MM.1S (cell line): Measurements from ENCODE around the gene NPC2.

Experiments
- DNase-seq: peaks from one replicate; pipeline ENCODE4 v3.0.0-alpha.2; 2015
- H2AFZ ChIP-seq: fragments of 300-600 bp; sonication (generic); 2 replicates; pipeline ENCODE4 v1.6.0; 2016; ENCODE audit warnings: antibody characterized with exemption, low read length
- H3F3A ChIP-seq: fragments of 300-600 bp; sonication (generic); 2 replicates; pipeline ENCODE4 v1.6.1; 2016; ENCODE audit warnings: mild to moderate bottlenecking, antibody characterized with exemption, low read length, moderate library complexity, mixed read lengths; ENCODE audit not compliant: insufficient read depth
- H3K27ac ChIP-seq: fragments of 300-600 bp; sonication (generic); 2 replicates; pipeline ENCODE4 v1.5.1; 2016; ENCODE audit warnings: mild to moderate bottlenecking, low read length
- H3K27me3 ChIP-seq: fragments of 300-600 bp; sonication (generic); replicated peaks from 2 replicates; pipeline ENCODE4 v1.6.0; 2016; ENCODE audit warnings: low read length; ENCODE audit not compliant: insufficient read depth
- H3K36me3 ChIP-seq: fragments of 300-600 bp; sonication (generic); replicated peaks from 2 replicates; pipeline ENCODE4 v1.6.1; 2016; ENCODE audit warnings: mild to moderate bottlenecking, low read length, mixed read lengths; ENCODE audit not compliant: insufficient read depth
- H3K4me1 ChIP-seq: fragments of 300-600 bp; sonication (generic); 2 replicates; pipeline ENCODE4 v1.6.1; 2016; ENCODE audit warnings: low read length, mixed read lengths
- H3K4me2 ChIP-seq: fragments of 300-600 bp; sonication (generic); 2 replicates; pipeline ENCODE4 v1.6.0; 2016; ENCODE audit warnings: low read depth, low read length
- H3K4me3 ChIP-seq: fragments of 300-600 bp; sonication (generic); 2 replicates; pipeline ENCODE4 v1.5.1; 2016; ENCODE audit warnings: low read length, mixed read lengths
- H3K79me2 ChIP-seq: fragments of 300-600 bp; sonication (generic); 2 replicates; pipeline ENCODE4 v1.6.1; 2016; ENCODE audit warnings: mixed run types, low read length, mixed read lengths
- H3K9ac ChIP-seq: fragments of 300-600 bp; sonication (generic); 2 replicates; pipeline ENCODE4 v1.6.1; 2016; ENCODE audit warnings: low read length, mixed read lengths
- H3K9me2 ChIP-seq: fragments of 300-600 bp; sonication (generic); replicated peaks from 2 replicates; pipeline ENCODE4 v1.6.1; 2016; ENCODE audit warnings: mild to moderate bottlenecking, low read length, mixed read lengths; ENCODE audit not compliant: insufficient read depth
- H3K9me3 ChIP-seq: fragments of 300-600 bp; sonication (generic); replicated peaks from 2 replicates; pipeline ENCODE4 v1.6.1; 2016; ENCODE audit warnings: mild to moderate bottlenecking, low read length, mixed read lengths; ENCODE audit not compliant: insufficient read depth
- H4K20me1 ChIP-seq: fragments of 300-600 bp; sonication (generic); 2 replicates; pipeline ENCODE4 v1.6.1; 2016; ENCODE audit warnings: mild to moderate bottlenecking, low read length, moderate library complexity, mixed read lengths; ENCODE audit not compliant: insufficient read depth
- EZH2 ChIP-seq: fragments of 300-600 bp; sonication (generic); optimal IDR thresholded peaks from 2 replicates; pipeline ENCODE3; 2017; ENCODE audit warnings: low read depth, mild to moderate bottlenecking, antibody characterized with exemption, low read length, mixed read lengths
- EZH2phosphoT487 ChIP-seq: fragments of 300-600 bp; sonication (generic); IDR thresholded peaks from 2 replicates; pipeline ENCODE4 v1.6.1; 2018; ENCODE audit warnings: antibody characterized with exemption, low read length
- TF ChIP-seq, protein P1 (sequence below): fragments of 300-600 bp; sonication (generic); IDR thresholded peaks from 2 replicates; pipeline ENCODE4 v1.5.1; 2016; ENCODE audit warnings: antibody characterized with exemption, low read length, mixed read lengths

NPC2 gene

DNA sequence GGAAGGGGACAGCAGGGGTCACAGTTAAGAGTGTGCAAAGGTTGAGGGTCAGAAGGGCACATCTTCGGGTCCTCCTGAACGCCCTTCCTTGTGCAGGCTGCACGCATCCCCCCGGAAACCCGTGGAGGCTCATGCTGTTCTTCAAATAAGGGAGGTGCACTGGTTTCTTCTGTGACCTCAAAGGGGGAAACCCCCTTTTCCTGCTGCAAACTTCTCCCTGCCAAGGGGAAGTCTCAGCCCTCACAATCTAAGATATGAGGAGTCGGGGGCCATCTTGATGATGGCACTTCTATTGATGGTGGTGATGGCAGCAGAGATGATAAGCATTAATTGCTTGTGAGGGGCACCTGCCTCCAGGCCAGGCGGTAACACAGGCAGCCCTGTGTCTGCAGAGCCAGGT, 40.5 kb upstream of the NPC2 start:
- Histone ChIP-seq H3K4me3 (no peak overlapping the region), H3K79me2 (no peaks in the 10 kb centered on the region), H2AFZ (no peak overlapping the region), H3K27ac (no peak overlapping the region), H3K27me3 (no peaks in the 10 kb centered on the region), H3K9ac (no peak overlapping the region), H3F3A (no peaks in the 10 kb centered on the region), H3K4me2 (no peak overlapping the region), H3K9me2 (no peaks in the 10 kb centered on the region), H3K4me1 (no peaks in the 10 kb centered on the region), H3K36me3 (no peaks in the 10 kb centered on the region), H4K20me1 (no peaks in the 10 kb centered on the region), H3K9me3 (no peaks in the 10 kb centered on the region)
- TF ChIP-seq EZH2 (no peak), EZH2phosphoT487 (no peak)
- TF ChIP-seq, protein P1, sequence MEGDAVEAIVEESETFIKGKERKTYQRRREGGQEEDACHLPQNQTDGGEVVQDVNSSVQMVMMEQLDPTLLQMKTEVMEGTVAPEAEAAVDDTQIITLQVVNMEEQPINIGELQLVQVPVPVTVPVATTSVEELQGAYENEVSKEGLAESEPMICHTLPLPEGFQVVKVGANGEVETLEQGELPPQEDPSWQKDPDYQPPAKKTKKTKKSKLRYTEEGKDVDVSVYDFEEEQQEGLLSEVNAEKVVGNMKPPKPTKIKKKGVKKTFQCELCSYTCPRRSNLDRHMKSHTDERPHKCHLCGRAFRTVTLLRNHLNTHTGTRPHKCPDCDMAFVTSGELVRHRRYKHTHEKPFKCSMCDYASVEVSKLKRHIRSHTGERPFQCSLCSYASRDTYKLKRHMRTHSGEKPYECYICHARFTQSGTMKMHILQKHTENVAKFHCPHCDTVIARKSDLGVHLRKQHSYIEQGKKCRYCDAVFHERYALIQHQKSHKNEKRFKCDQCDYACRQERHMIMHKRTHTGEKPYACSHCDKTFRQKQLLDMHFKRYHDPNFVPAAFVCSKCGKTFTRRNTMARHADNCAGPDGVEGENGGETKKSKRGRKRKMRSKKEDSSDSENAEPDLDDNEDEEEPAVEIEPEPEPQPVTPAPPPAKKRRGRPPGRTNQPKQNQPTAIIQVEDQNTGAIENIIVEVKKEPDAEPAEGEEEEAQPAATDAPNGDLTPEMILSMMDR: no peak
- no peak for DNase-seq

DNA sequence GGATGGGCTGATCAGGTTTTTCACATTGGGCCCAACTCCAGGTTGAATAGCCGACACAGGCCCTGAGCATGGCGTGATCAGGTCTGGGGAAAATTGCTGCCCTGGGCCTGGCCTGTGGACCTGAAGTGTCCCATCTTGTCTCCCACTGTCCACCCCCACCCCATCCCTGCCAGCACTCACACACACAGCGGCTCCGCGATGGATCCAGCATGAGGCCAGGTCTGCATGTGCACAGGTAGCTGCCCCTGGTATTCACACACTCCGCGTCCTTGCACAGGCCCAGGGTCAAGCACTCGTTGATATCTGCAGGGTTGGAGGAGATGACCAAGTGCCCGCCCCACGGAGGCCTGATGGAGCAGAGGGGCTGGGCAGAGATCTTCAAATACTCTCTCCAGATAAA, 39.1 kb upstream of the NPC2 start:
- Histone ChIP-seq H3K27me3 (no peaks in the 10 kb centered on the region), H3K79me2 (no peaks in the 10 kb centered on the region), H3K4me1 (no peaks in the 10 kb centered on the region), H3K4me2 (no peak overlapping the region), H2AFZ (no peak overlapping the region), H3K9me2 (no peaks in the 10 kb centered on the region), H3F3A (no peaks in the 10 kb centered on the region), H3K9ac (no peak overlapping the region), H3K4me3 (no peak overlapping the region), H4K20me1 (no peaks in the 10 kb centered on the region), H3K9me3 (no peaks in the 10 kb centered on the region), H3K36me3 (no peaks in the 10 kb centered on the region), H3K27ac (no peak overlapping the region)
- DNase-seq: no peak
- TF ChIP-seq EZH2phosphoT487: no peak
- TF ChIP-seq, protein P1: no peak
- TF ChIP-seq EZH2: no peak

DNA sequence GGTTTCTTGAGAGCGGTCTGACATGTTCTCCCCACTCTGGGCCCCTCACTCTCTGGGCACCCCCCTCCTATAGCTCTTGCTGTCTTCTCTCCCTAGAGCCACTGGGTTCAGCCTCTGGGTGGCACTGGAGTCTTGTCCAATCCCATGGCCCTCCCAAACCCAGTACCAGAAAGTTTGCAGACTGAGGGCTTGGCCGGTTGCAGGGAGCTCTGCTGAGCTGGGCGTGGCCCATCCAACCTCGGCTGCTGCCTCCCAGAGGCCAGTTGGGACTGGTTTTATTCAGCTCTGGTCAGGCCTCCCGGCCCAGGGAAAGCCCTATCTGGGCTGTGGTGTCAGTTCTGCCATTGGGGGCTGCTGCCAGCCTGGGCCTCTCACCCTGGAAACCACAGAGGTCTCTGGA, 38.4 kb upstream of the NPC2 start:
- Histone ChIP-seq H3K4me3 (no peak overlapping the region), H3K9ac (no peak overlapping the region), H3K9me3 (no peaks in the 10 kb centered on the region), H3K27ac (no peak overlapping the region), H3K9me2 (no peaks in the 10 kb centered on the region), H3K4me2 (no peak overlapping the region), H3F3A (no peaks in the 10 kb centered on the region), H3K79me2 (no peaks in the 10 kb centered on the region), H3K27me3 (no peaks in the 10 kb centered on the region), H3K4me1 (no peaks in the 10 kb centered on the region), H3K36me3 (no peaks in the 10 kb centered on the region), H4K20me1 (no peaks in the 10 kb centered on the region), H2AFZ (no peak overlapping the region)
- DNase-seq: no peak
- TF ChIP-seq EZH2 (no peak), EZH2phosphoT487 (no peak)
- TF ChIP-seq, protein P1: no peak
